GM12873 (cell line): ENCODE results near the gene PSAP.

Source experiments
- CTCF ChIP-seq: IDR thresholded peaks from 2 replicates; pipeline ENCODE4 v1.5.1; 2012; ENCODE audit warnings: low read depth, mild to moderate bottlenecking, moderate library complexity, low read length, control low read depth; ENCODE audit not compliant: insufficient read depth; ENCODE audit errors: missing control alignments

PSAP gene

GRCh38 chr10:71818674-71819260 is 32.3 kb downstream of the PSAP start:
- TF ChIP-seq CTCF = no peak

- TF ChIP-seq CTCF = no peak
Measured at GRCh38 chr10:71817831-71818655, 33.0 kb downstream of the PSAP start.

- no peak for TF ChIP-seq CTCF
Measured at GRCh38 chr10:71816936-71817618, 34.0 kb downstream of the PSAP start.

GRCh38 chr10:71816421-71816851 is 34.6 kb downstream of the PSAP start:
- TF ChIP-seq CTCF = no peak

- TF ChIP-seq CTCF = no peak
Measured at GRCh38 chr10:71815515-71816130, 35.4 kb downstream of the PSAP start.

- TF ChIP-seq CTCF = peak; percentile 19
Measured at GRCh38 chr10:71814922-71815411, 36.1 kb downstream of the PSAP start.

GRCh38 chr10:71812913-71813590 is 38.0 kb downstream of the PSAP start:
- no peak for TF ChIP-seq CTCF
